ENCODE results near the gene SLC35F3.

SLC35F3 gene

GRCh38 chr1:234327577-234328164 is 423.2 kb downstream of the SLC35F3 start:
- DNase-seq, result no peak

- no peak for DNase-seq
Observed at GRCh38 chr1:234330843-234331215, 426.4 kb downstream of the SLC35F3 start.

GRCh38 chr1:234331507-234331906 is 427.0 kb downstream of the SLC35F3 start:
- DNase-seq, result no peak

- no peak for DNase-seq
Observed at GRCh38 chr1:234336359-234336758, 431.9 kb downstream of the SLC35F3 start.

GRCh38 chr1:234337233-234337632 is 432.8 kb downstream of the SLC35F3 start:
- DNase-seq, result no peak

- no peak for DNase-seq
Observed at GRCh38 chr1:234340528-234340927, 436.1 kb downstream of the SLC35F3 start.

- peak in 2 of 3 experiments; percentile 46 to 83 for DNase-seq
Observed at GRCh38 chr1:234342774-234343173, 438.3 kb downstream of the SLC35F3 start.

- no peak for DNase-seq
Observed at GRCh38 chr1:234345237-234345636, 440.8 kb downstream of the SLC35F3 start.

- DNase-seq, result no peak
Observed at GRCh38 chr1:234348964-234349363, 444.5 kb downstream of the SLC35F3 start.

GRCh38 chr1:234355782-234356510 is 451.5 kb downstream of the SLC35F3 start:
- no peak for DNase-seq

- DNase-seq, result peak; percentile 53 to 81 (median 64)
Observed at GRCh38 chr1:234356615-234357269, 452.3 kb downstream of the SLC35F3 start.

- DNase-seq, result peak in 1 of 3 experiments; percentile 9
Observed at GRCh38 chr1:234357831-234358230, 453.4 kb downstream of the SLC35F3 start.

GRCh38 chr1:234361102-234361603 is 456.7 kb downstream of the SLC35F3 start:
- no peak for DNase-seq

- DNase-seq, result no peak
Observed at GRCh38 chr1:234362558-234362957, 458.1 kb downstream of the SLC35F3 start.

- DNase-seq, result no peak
Observed at GRCh38 chr1:234368320-234369032, 464.0 kb downstream of the SLC35F3 start.

- no peak for DNase-seq
Observed at GRCh38 chr1:234369033-234369430, 464.6 kb downstream of the SLC35F3 start.

GRCh38 chr1:234369784-234370183 is 465.3 kb downstream of the SLC35F3 start:
- DNase-seq, result no peak

- no peak for DNase-seq
Observed at GRCh38 chr1:234371414-234371813, 466.9 kb downstream of the SLC35F3 start.

GRCh38 chr1:234372011-234372757 is 467.7 kb downstream of the SLC35F3 start:
- DNase-seq, result peak in 1 of 3 experiments; percentile 53

GRCh38 chr1:234373064-234373958 is 468.8 kb downstream of the SLC35F3 start, which contains the start of gene COA6:
Gene COA6 (plus strand): TSS chr1:234373456. CDS start chr1:234373467, 11 bp downstream.
- DNase-seq, result peak; percentile 86 to 99 (median 95)

GRCh38 chr1:234373959-234374254 is 469.4 kb downstream of the SLC35F3 start:
- no peak for DNase-seq
